ENCODE results near the gene UBE2Q2.
"Not testable (repeated sequence)": the region's sequence is repeated elsewhere in the genome, so short reads cannot be mapped to it uniquely, and the experiment has no call there.

UBE2Q2 gene

GRCh38 chr15:75905231-75905630, 62.0 kb downstream of the UBE2Q2 start:
- Histone ChIP-seq H2AFZ (ENCODE audit: low read length) (no peak overlapping the region), H2BK12ac (ENCODE audit: low read length) (no peak overlapping the region), H2AK5ac (ENCODE audit: low read depth, low read length) (no peak overlapping the region), H3K4me1 (ENCODE audit: control insufficient read depth in 2 of 2, insufficient read depth in 1 of 2, low read depth in 1 of 2, low read length in 2 of 2) (peaks cover 3 to 10% of the 10 kb centered on the region in 2 donors), H3K27me3 (ENCODE audit: control insufficient read depth in 3 of 3, insufficient read depth in 3 of 3, low read depth in 1 of 3, low read length in 3 of 3) (no peaks in the 10 kb centered on the region), H3K18ac (ENCODE audit: low read length) (no peak overlapping the region), H3K14ac (ENCODE audit: low read length) (no peak overlapping the region), H3K36me3 (replicated peaks in 1 of 2; ENCODE audit: control insufficient read depth in 2 of 2, insufficient read depth in 2 of 2, low read length in 2 of 2) (peaks cover 11 to 70% of the 10 kb centered on the region in 2 donors), H3K79me1 (ENCODE audit: low read depth, low read length) (peaks cover 2% of the 10 kb centered on the region), H3K4me2 (ENCODE audit: insufficient read depth, low read length, poor library complexity, severe bottlenecking) (no peak overlapping the region), H3K4me3 (ENCODE audit: low read length in 2 of 2) (peak overlapping the region in 1 of 2 donors; percentile 19), H2BK120ac (ENCODE audit: low read depth, low read length) (no peak overlapping the region), H2BK15ac (ENCODE audit: low read length) (no peak overlapping the region), H3K23ac (ENCODE audit: low read depth, low read length, poor library complexity) (no peak overlapping the region), H3K9ac (ENCODE audit: low read depth, low read length, poor library complexity) (no peak overlapping the region), H3K27ac (replicated peaks; ENCODE audit: low read length) (no peak overlapping the region), H4K8ac (ENCODE audit: low read depth, low read length) (no peak overlapping the region), H2BK5ac (ENCODE audit: low read length) (no peak overlapping the region), H3K9me3 (replicated peaks in 1 of 2; ENCODE audit: control insufficient read depth in 2 of 2, insufficient read depth in 1 of 2, low read depth in 1 of 2, low read length in 2 of 2) (peaks cover 0 to 13% of the 10 kb centered on the region in 2 donors), H4K91ac (ENCODE audit: low read depth, low read length, poor library complexity) (no peak overlapping the region), H3K4ac (ENCODE audit: low read length) (no peak overlapping the region)
- WGBS, 2 donors (ENCODE audit: extremely low coverage in 2 of 2, insufficient read length in 2 of 2, insufficient replicate concordance in 1 of 2), result no CpG with 5 or more reads among the region's 5 CpGs
- no peak for DNase-seq (ENCODE audit: low spot score)

- H2AFZ ChIP-seq (ENCODE audit: low read length); H3K23ac ChIP-seq (ENCODE audit: low read depth, low read length, poor library complexity); H2BK120ac ChIP-seq (ENCODE audit: low read depth, low read length); H2BK15ac ChIP-seq (ENCODE audit: low read length); H3K4me3 ChIP-seq (ENCODE audit: low read length in 2 of 2); H4K8ac ChIP-seq (ENCODE audit: low read depth, low read length); H3K79me1 ChIP-seq (ENCODE audit: low read depth, low read length); H3K4me1 ChIP-seq (ENCODE audit: control insufficient read depth in 2 of 2, insufficient read depth in 1 of 2, low read depth in 1 of 2, low read length in 2 of 2); H3K14ac ChIP-seq (ENCODE audit: low read length); H3K27me3 ChIP-seq (ENCODE audit: control insufficient read depth in 3 of 3, insufficient read depth in 3 of 3, low read depth in 1 of 3, low read length in 3 of 3); H3K18ac ChIP-seq (ENCODE audit: low read length); H2BK12ac ChIP-seq (ENCODE audit: low read length); H2BK5ac ChIP-seq (ENCODE audit: low read length); H2AK5ac ChIP-seq (ENCODE audit: low read depth, low read length); H4K91ac ChIP-seq (ENCODE audit: low read depth, low read length, poor library complexity); H3K4ac ChIP-seq (ENCODE audit: low read length); H3K27ac ChIP-seq (replicated peaks; ENCODE audit: low read length); H3K9ac ChIP-seq (ENCODE audit: low read depth, low read length, poor library complexity); DNase-seq (ENCODE audit: low spot score); H3K4me2 ChIP-seq (ENCODE audit: insufficient read depth, low read length, poor library complexity, severe bottlenecking): not testable (repeated sequence)
- no CpG with 5 or more reads among the region's 3 CpGs for WGBS, 2 donors (ENCODE audit: extremely low coverage in 2 of 2, insufficient read length in 2 of 2, insufficient replicate concordance in 1 of 2)
- peaks cover 16 to 88% of the 10 kb centered on the region in 2 donors for H3K36me3 ChIP-seq (replicated peaks in 1 of 2; ENCODE audit: control insufficient read depth in 2 of 2, insufficient read depth in 2 of 2, low read length in 2 of 2)
- H3K9me3 ChIP-seq (replicated peaks in 1 of 2; ENCODE audit: control insufficient read depth in 2 of 2, insufficient read depth in 1 of 2, low read depth in 1 of 2, low read length in 2 of 2), result peaks cover 0 to 24% of the 10 kb centered on the region in 2 donors
Measured at GRCh38 chr15:75910355-75910754, 67.1 kb downstream of the UBE2Q2 start.

GRCh38 chr15:75916978-75917377, 73.7 kb downstream of the UBE2Q2 start:
- Histone ChIP-seq H2BK5ac (ENCODE audit: low read length) (no peak overlapping the region), H3K4me3 (ENCODE audit: low read length in 2 of 2) (no peak overlapping the region), H3K14ac (ENCODE audit: low read length) (no peak overlapping the region), H4K91ac (ENCODE audit: low read depth, low read length, poor library complexity) (no peak overlapping the region), H3K27ac (replicated peaks; ENCODE audit: low read length) (no peak overlapping the region), H3K4ac (ENCODE audit: low read length) (no peak overlapping the region), H3K9ac (ENCODE audit: low read depth, low read length, poor library complexity) (no peak overlapping the region), H3K9me3 (replicated peaks in 1 of 2; ENCODE audit: control insufficient read depth in 2 of 2, insufficient read depth in 1 of 2, low read depth in 1 of 2, low read length in 2 of 2) (peaks cover 0 to 5% of the 10 kb centered on the region in 2 donors), H3K27me3 (ENCODE audit: control insufficient read depth in 3 of 3, insufficient read depth in 3 of 3, low read depth in 1 of 3, low read length in 3 of 3) (no peaks in the 10 kb centered on the region), H2BK15ac (ENCODE audit: low read length) (no peak overlapping the region), H3K4me2 (ENCODE audit: insufficient read depth, low read length, poor library complexity, severe bottlenecking) (no peak overlapping the region), H3K23ac (ENCODE audit: low read depth, low read length, poor library complexity) (no peak overlapping the region), H2AFZ (ENCODE audit: low read length) (no peak overlapping the region), H3K18ac (ENCODE audit: low read length) (no peak overlapping the region), H3K4me1 (ENCODE audit: control insufficient read depth in 2 of 2, insufficient read depth in 1 of 2, low read depth in 1 of 2, low read length in 2 of 2) (no peaks in the 10 kb centered on the region), H2BK12ac (ENCODE audit: low read length) (no peak overlapping the region), H2BK120ac (ENCODE audit: low read depth, low read length) (no peak overlapping the region), H4K8ac (ENCODE audit: low read depth, low read length) (no peak overlapping the region), H2AK5ac (ENCODE audit: low read depth, low read length) (no peak overlapping the region), H3K79me1 (ENCODE audit: low read depth, low read length) (no peaks in the 10 kb centered on the region), H3K36me3 (replicated peaks in 1 of 2; ENCODE audit: control insufficient read depth in 2 of 2, insufficient read depth in 2 of 2, low read length in 2 of 2) (peaks cover 19 to 89% of the 10 kb centered on the region in 2 donors)
- DNase-seq (ENCODE audit: low spot score), result no peak
- WGBS, 2 donors (ENCODE audit: extremely low coverage in 2 of 2, insufficient read length in 2 of 2, insufficient replicate concordance in 1 of 2), result no CpG with 5 or more reads among the region's 1 CpG

- Histone ChIP-seq H3K18ac (ENCODE audit: low read length) (no peak overlapping the region), H2BK12ac (ENCODE audit: low read length) (no peak overlapping the region), H2AFZ (ENCODE audit: low read length) (no peak overlapping the region), H3K4ac (ENCODE audit: low read length) (no peak overlapping the region), H3K4me1 (ENCODE audit: control insufficient read depth in 2 of 2, insufficient read depth in 1 of 2, low read depth in 1 of 2, low read length in 2 of 2) (no peaks in the 10 kb centered on the region), H2BK120ac (ENCODE audit: low read depth, low read length) (no peak overlapping the region), H3K9ac (ENCODE audit: low read depth, low read length, poor library complexity) (no peak overlapping the region), H4K91ac (ENCODE audit: low read depth, low read length, poor library complexity) (no peak overlapping the region), H3K27me3 (ENCODE audit: control insufficient read depth in 3 of 3, insufficient read depth in 3 of 3, low read depth in 1 of 3, low read length in 3 of 3) (no peaks in the 10 kb centered on the region), H3K4me3 (ENCODE audit: low read length in 2 of 2) (no peak overlapping the region), H3K9me3 (replicated peaks in 1 of 2; ENCODE audit: control insufficient read depth in 2 of 2, insufficient read depth in 1 of 2, low read depth in 1 of 2, low read length in 2 of 2) (no peaks in the 10 kb centered on the region), H3K36me3 (replicated peaks in 1 of 2; ENCODE audit: control insufficient read depth in 2 of 2, insufficient read depth in 2 of 2, low read length in 2 of 2) (peaks cover 22 to 93% of the 10 kb centered on the region in 2 donors), H4K8ac (ENCODE audit: low read depth, low read length) (no peak overlapping the region), H3K79me1 (ENCODE audit: low read depth, low read length) (no peaks in the 10 kb centered on the region), H3K4me2 (ENCODE audit: insufficient read depth, low read length, poor library complexity, severe bottlenecking) (no peak overlapping the region), H2BK5ac (ENCODE audit: low read length) (no peak overlapping the region), H3K23ac (ENCODE audit: low read depth, low read length, poor library complexity) (no peak overlapping the region), H2AK5ac (ENCODE audit: low read depth, low read length) (no peak overlapping the region), H3K27ac (replicated peaks; ENCODE audit: low read length) (no peak overlapping the region), H2BK15ac (ENCODE audit: low read length) (no peak overlapping the region), H3K14ac (ENCODE audit: low read length) (no peak overlapping the region)
- no CpG with 5 or more reads among the region's 1 CpG for WGBS, 2 donors (ENCODE audit: extremely low coverage in 2 of 2, insufficient read length in 2 of 2, insufficient replicate concordance in 1 of 2)
- DNase-seq (ENCODE audit: low spot score), result no peak
Measured at GRCh38 chr15:75918135-75918534, 74.9 kb downstream of the UBE2Q2 start.
